ENCODE measurements around the gene RNF144A. TPM values are rescaled to one million over a fixed set of nuclear protein-coding genes. Genes with fewer than 3 reads are reported as not detected.

The RNF144A gene
- polyA plus RNA-seq, 1 of the 3 experiments (the other 2 are of a cell fraction), result 15.6 TPM

DNA sequence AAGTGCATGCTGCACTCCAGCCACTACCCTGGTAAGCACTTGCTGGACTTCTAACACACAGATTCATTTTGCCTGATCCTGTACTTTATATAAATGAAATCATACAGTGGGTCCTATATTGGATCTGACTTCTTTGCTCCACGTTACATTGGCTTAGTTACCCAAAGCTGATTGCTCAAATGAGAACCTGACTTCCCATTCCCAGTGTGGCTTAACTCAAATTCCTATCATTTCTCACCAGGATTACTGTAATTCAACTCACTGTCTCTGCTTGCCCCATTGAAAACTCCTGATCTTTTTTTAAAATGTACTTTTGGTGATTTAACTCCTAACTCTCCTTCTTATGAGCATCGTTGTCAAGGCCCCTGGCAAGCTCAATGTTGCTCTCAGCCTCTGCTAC, 38.2 kb upstream of the RNF144A start (continued):
- TF ChIP-seq RCOR1 (IDR thresholded peaks at IDR 0.05; ENCODE audit: low read length) (no peak), FOSL2 (IDR thresholded peaks at IDR 0.05; ENCODE audit: borderline replicate concordance, low read depth) (no peak), MAX (IDR thresholded peaks at IDR 0.05; ENCODE audit: low read depth) (no peak)
- TF ChIP-seq, protein P1, sequence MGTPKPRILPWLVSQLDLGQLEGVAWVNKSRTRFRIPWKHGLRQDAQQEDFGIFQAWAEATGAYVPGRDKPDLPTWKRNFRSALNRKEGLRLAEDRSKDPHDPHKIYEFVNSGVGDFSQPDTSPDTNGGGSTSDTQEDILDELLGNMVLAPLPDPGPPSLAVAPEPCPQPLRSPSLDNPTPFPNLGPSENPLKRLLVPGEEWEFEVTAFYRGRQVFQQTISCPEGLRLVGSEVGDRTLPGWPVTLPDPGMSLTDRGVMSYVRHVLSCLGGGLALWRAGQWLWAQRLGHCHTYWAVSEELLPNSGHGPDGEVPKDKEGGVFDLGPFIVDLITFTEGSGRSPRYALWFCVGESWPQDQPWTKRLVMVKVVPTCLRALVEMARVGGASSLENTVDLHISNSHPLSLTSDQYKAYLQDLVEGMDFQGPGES (IDR thresholded peaks at IDR 0.05; ENCODE audit: low read depth, low read length), result no peak

DNA sequence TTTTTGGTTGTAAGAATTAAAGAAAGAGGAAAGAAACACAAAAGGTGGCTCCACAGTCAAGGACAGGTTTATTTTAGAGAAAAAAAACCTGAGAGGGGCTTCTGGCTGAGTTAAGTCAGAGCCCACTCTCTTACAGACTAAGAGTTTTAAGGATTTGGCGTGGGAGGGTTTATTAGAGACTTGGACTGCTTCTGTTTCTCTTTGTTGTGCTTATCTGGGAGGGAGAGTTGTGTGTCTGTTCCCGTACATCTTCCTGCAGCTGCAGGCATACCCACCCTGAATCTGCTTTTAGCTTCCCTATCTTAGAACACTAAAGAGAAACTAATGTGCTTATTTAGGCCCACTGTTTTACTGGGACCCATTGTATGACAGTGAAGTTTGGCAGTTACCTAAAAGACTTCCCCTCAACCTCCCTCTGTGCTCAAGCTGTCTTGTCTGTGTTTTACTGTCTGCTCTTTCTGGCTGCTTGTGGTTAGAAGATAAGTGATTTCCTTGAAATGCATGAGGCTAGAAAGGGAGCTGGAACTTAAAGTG, 36.9 kb upstream of the RNF144A start:
- no peak overlapping the region for H3K9ac ChIP-seq
- no peaks in the 10 kb centered on the region for H3K36me3 ChIP-seq (replicated peaks in 1 of 2; ENCODE audit: control insufficient read depth in 1 of 2, insufficient read depth in 2 of 2, low read length in 1 of 2)
- H3F3A ChIP-seq (replicated peaks; ENCODE audit: insufficient read depth), result no peaks in the 10 kb centered on the region
- no peak overlapping the region for H3K27ac ChIP-seq (ENCODE audit: low read depth in 2 of 2, low read length in 1 of 2)
- no peaks in the 10 kb centered on the region for H3K79me2 ChIP-seq (ENCODE audit: insufficient read depth)
- H4K20me1 ChIP-seq (ENCODE audit: insufficient read depth), result no peaks in the 10 kb centered on the region
- peaks cover 0 to 5% of the 10 kb centered on the region in 2 experiments; a peak in 2 of 4 replicates for H3K4me1 ChIP-seq (ENCODE audit: control insufficient read depth in 1 of 2, insufficient read depth in 2 of 2, low read depth in 1 of 2, low read length in 1 of 2)
- no peaks in the 10 kb centered on the region for H3K27me3 ChIP-seq (ENCODE audit: insufficient read depth)
- H3K4me2 ChIP-seq, result no peak overlapping the region
- TF ChIP-seq RXRA (IDR thresholded peaks at IDR 0.05; ENCODE audit: borderline replicate concordance, low read depth) (no peak), MAX (IDR thresholded peaks at IDR 0.05; ENCODE audit: low read depth) (no peak)
- H3K9me2 ChIP-seq, result no peaks in the 10 kb centered on the region
- H2AFZ ChIP-seq (ENCODE audit: low read depth), result no peak overlapping the region
- no peaks in the 10 kb centered on the region for H3K9me3 ChIP-seq
- no peak for DNase-seq
- CTCF ChIA-PET, result interaction anchor here (0.9 to 4.7 kb wide), 3 partner anchors 9 to 131 kb away, joined by 3 to 24 read pairs (median 3); no protein-coding TSS in a partner anchor
- 39% methylated on average over 2 of the region's 2 CpGs for WGBS (ENCODE audit: low lambda C conversion rate)
- H3K4me3 ChIP-seq (ENCODE audit: low read depth in 2 of 2, low read length in 1 of 2), result no peak overlapping the region
- POLR2A ChIA-PET, result no interaction called here

- H3K4me3 ChIP-seq (ENCODE audit: low read depth in 2 of 2, low read length in 1 of 2), result no peak overlapping the region
- no peak overlapping the region for H3K4me2 ChIP-seq
- CTCF ChIA-PET, result interaction anchor here (1.0 to 4.7 kb wide), 2 partner anchors 9 to 15 kb away, joined by 3 to 24 read pairs; no protein-coding TSS in a partner anchor
- no peaks in the 10 kb centered on the region for H3K79me2 ChIP-seq (ENCODE audit: insufficient read depth)
- no peaks in the 10 kb centered on the region for H3K9me2 ChIP-seq
- TF ChIP-seq JUND (IDR thresholded peaks at IDR 0.05), result no peak
- TF ChIP-seq FOXJ3 (CRISPR knock-in tag; IDR thresholded peaks at IDR 0.05), result no peak
- DNase-seq, result no peak
- H3K9me3 ChIP-seq, result no peaks in the 10 kb centered on the region
- POLR2A ChIA-PET, result no interaction called here
- WGBS (ENCODE audit: low lambda C conversion rate), result 8% methylated on average over 1 of the region's 1 CpG
- H3F3A ChIP-seq (replicated peaks; ENCODE audit: insufficient read depth), result no peaks in the 10 kb centered on the region
- H4K20me1 ChIP-seq (ENCODE audit: insufficient read depth), result no peaks in the 10 kb centered on the region
- peaks cover 0 to 5% of the 10 kb centered on the region in 2 experiments; a peak in 2 of 4 replicates for H3K4me1 ChIP-seq (ENCODE audit: control insufficient read depth in 1 of 2, insufficient read depth in 2 of 2, low read depth in 1 of 2, low read length in 1 of 2)
- H3K9ac ChIP-seq, result no peak overlapping the region
- H3K36me3 ChIP-seq (replicated peaks in 1 of 2; ENCODE audit: control insufficient read depth in 1 of 2, insufficient read depth in 2 of 2, low read length in 1 of 2), result no peaks in the 10 kb centered on the region
- H3K27me3 ChIP-seq (ENCODE audit: insufficient read depth), result no peaks in the 10 kb centered on the region
- H3K27ac ChIP-seq (ENCODE audit: low read depth in 2 of 2, low read length in 1 of 2), result no peak overlapping the region
- H2AFZ ChIP-seq (ENCODE audit: low read depth), result no peak overlapping the region
Observed at GRCh38 chr2:6881046-6881445, 36.2 kb upstream of the RNF144A start.

GRCh38 chr2:6881516-6881915, 35.7 kb upstream of the RNF144A start:
- Histone ChIP-seq H3K79me2 (ENCODE audit: insufficient read depth) (no peaks in the 10 kb centered on the region), H2AFZ (ENCODE audit: low read depth) (no peak overlapping the region), H3F3A (replicated peaks; ENCODE audit: insufficient read depth) (no peaks in the 10 kb centered on the region), H3K27ac (ENCODE audit: low read depth in 2 of 2, low read length in 1 of 2) (no peak overlapping the region), H3K9me3 (no peaks in the 10 kb centered on the region), H3K4me3 (ENCODE audit: low read depth in 2 of 2, low read length in 1 of 2) (no peak overlapping the region), H4K20me1 (ENCODE audit: insufficient read depth) (no peaks in the 10 kb centered on the region), H3K4me1 (ENCODE audit: control insufficient read depth in 1 of 2, insufficient read depth in 2 of 2, low read depth in 1 of 2, low read length in 1 of 2) (peaks cover 0 to 5% of the 10 kb centered on the region in 2 experiments; a peak in 2 of 4 replicates), H3K27me3 (ENCODE audit: insufficient read depth) (no peaks in the 10 kb centered on the region), H3K9me2 (no peaks in the 10 kb centered on the region), H3K36me3 (replicated peaks in 1 of 2; ENCODE audit: control insufficient read depth in 1 of 2, insufficient read depth in 2 of 2, low read length in 1 of 2) (no peaks in the 10 kb centered on the region), H3K4me2 (no peak overlapping the region), H3K9ac (no peak overlapping the region)
- POLR2A ChIA-PET, result no interaction called here
- 51% methylated on average over 5 of the region's 5 CpGs for WGBS (ENCODE audit: low lambda C conversion rate)
- CTCF ChIA-PET, result no interaction called here
- no peak for DNase-seq
- TF ChIP-seq CHD2 (IDR thresholded peaks at IDR 0.05; ENCODE audit: low read length, partially characterized antibody) (no peak), USF2 (IDR thresholded peaks at IDR 0.05; ENCODE audit: borderline replicate concordance, low read depth, low read length) (no peak), NFIC (IDR thresholded peaks at IDR 0.05; ENCODE audit: borderline replicate concordance) (no peak), ZBTB33 (IDR thresholded peaks at IDR 0.05; ENCODE audit: borderline replicate concordance, low read depth) (no peak)
- TF ChIP-seq, protein P2, sequence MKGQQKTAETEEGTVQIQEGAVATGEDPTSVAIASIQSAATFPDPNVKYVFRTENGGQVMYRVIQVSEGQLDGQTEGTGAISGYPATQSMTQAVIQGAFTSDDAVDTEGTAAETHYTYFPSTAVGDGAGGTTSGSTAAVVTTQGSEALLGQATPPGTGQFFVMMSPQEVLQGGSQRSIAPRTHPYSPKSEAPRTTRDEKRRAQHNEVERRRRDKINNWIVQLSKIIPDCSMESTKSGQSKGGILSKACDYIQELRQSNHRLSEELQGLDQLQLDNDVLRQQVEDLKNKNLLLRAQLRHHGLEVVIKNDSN (IDR thresholded peaks at IDR 0.05; ENCODE audit: borderline replicate concordance, low read depth), result no peak
